GM12873 (cell line): ENCODE data around the gene DIP2B.

Experiments
- CTCF ChIP-seq: IDR thresholded peaks from 2 replicates; pipeline ENCODE4 v1.5.1; 2012; ENCODE audit warnings: low read depth, mild to moderate bottlenecking, moderate library complexity, low read length, control low read depth; ENCODE audit not compliant: insufficient read depth; ENCODE audit errors: missing control alignments

DIP2B gene

GRCh38 chr12:50661300-50662115, 156.7 kb downstream of the DIP2B start:
- no peak for TF ChIP-seq CTCF

GRCh38 chr12:50662116-50662510, 157.3 kb downstream of the DIP2B start:
- TF ChIP-seq CTCF, result no peak

GRCh38 chr12:50665170-50665569, 160.4 kb downstream of the DIP2B start:
- no peak for TF ChIP-seq CTCF

- TF ChIP-seq CTCF, result no peak
These were observed 160.8 kb downstream of the DIP2B start for GRCh38 chr12:50665609-50666008.

- no peak for TF ChIP-seq CTCF
These were observed 161.2 kb downstream of the DIP2B start for GRCh38 chr12:50666023-50666422.

- TF ChIP-seq CTCF, result no peak
These were observed 167.4 kb downstream of the DIP2B start for GRCh38 chr12:50672158-50672557.

GRCh38 chr12:50676756-50677155, 172.0 kb downstream of the DIP2B start:
- no peak for TF ChIP-seq CTCF
